GM12878 (cell line): ENCODE measurements around the gene CREB5. TPM values are rescaled to one million over a fixed set of nuclear protein-coding genes. Genes with fewer than 3 reads are reported as not detected.

ENCODE experiments used
- ATAC-seq: fragments of 200-7000 bp; cut with Tn5 transposase; 3 replicates; pipeline ENCODE4 v1.9.1; 2020; ENCODE audit warnings: mild to moderate bottlenecking, moderate library complexity
- BruUV-seq: library from RNA; stranded (reverse); fragments of 400-500 nt; replicated peaks from 2 replicates; lab custom pipeline; 2021; lab: Mats Ljungman, UMichigan
- CTCF ChIA-PET: fragments of 300-600 bp; sonication (Branson Sonifier 250); formaldehyde crosslinking; extraction: SDS; loops from one replicate; lab custom pipeline; 2021; ENCODE audit warnings: inconsistent platforms; lab: Yijun Ruan, JAX
- POLR2A ChIA-PET: fragments of 350-600 bp; formaldehyde crosslinking; extraction: SDS; loops from one replicate; lab custom pipeline; 2021; ENCODE audit warnings: inconsistent platforms; lab: Charles Lee
- RAD21 ChIA-PET: fragments of 300-600 bp; sonication (Branson Sonifier 250); formaldehyde crosslinking; loops from one replicate; lab custom pipeline; 2023; ENCODE audit warnings: antibody characterized with exemption; ENCODE audit not compliant: unreplicated experiment; lab: Charles Lee
- SMC1A ChIA-PET: fragments of 300-600 bp; sonication (Branson Sonifier 250); formaldehyde crosslinking; loops from one replicate; lab custom pipeline; 2023; ENCODE audit not compliant: unreplicated experiment, uncharacterized antibody; lab: Charles Lee
- DNase-seq: peaks from one replicate; pipeline ENCODE4 v3.0.0-alpha.2; 2011; ENCODE audit warnings: low read depth, low spot score
- FAIRE-seq: peaks from 3 replicates; lab custom pipeline; 2011; peaks lifted over from hg19 to GRCh38; lab: Jason Lieb, UNC
- H2AFZ ChIP-seq: 2 replicates; pipeline ENCODE4 v1.6.0; 2011; ENCODE audit warnings: low read depth, low read length, control low read depth; ENCODE audit not compliant: control insufficient read depth
- H3K27ac ChIP-seq: 2 replicates; pipeline ENCODE4 v1.5.1; 2011; ENCODE audit warnings: control low read depth; ENCODE audit not compliant: control insufficient read depth, insufficient read depth
- H3K27me3 ChIP-seq, 2 experiments: replicated peaks in 1 of 2; 2 replicates each; pipeline versions ENCODE4 v1.6.0 to v1.6.1; 2011; ENCODE audit warnings: low read length in 1 of 2; ENCODE audit not compliant: control insufficient read depth in 2 of 2, insufficient read depth in 2 of 2
- H3K36me3 ChIP-seq, 2 experiments: 2 replicates each; pipeline ENCODE4 v1.5.1; 2011; ENCODE audit warnings: low read length in 1 of 2; ENCODE audit not compliant: control insufficient read depth in 2 of 2, insufficient read depth in 2 of 2
- H3K4me1 ChIP-seq: 2 replicates; pipeline ENCODE4 v1.6.1; 2011; ENCODE audit warnings: mild to moderate bottlenecking, low read length, moderate library complexity, mixed read lengths; ENCODE audit not compliant: control insufficient read depth, insufficient read depth
- H3K4me2 ChIP-seq: 2 replicates; pipeline ENCODE4 v1.6.0; 2011; ENCODE audit warnings: control low read depth; ENCODE audit not compliant: control insufficient read depth, insufficient read depth
- H3K4me3 ChIP-seq: fragments of 200-600 bp; sonication (generic); 2 replicates; pipeline ENCODE4 v1.5.1; 2016
- H3K79me2 ChIP-seq: 2 replicates; pipeline ENCODE4 v1.6.0; 2011; ENCODE audit warnings: low read length; ENCODE audit not compliant: control insufficient read depth, insufficient read depth
- H3K9ac ChIP-seq: 2 replicates; pipeline ENCODE4 v1.8.0; 2011; ENCODE audit warnings: low read length, control low read depth, mixed read lengths; ENCODE audit not compliant: control insufficient read depth, insufficient read depth
- H3K9me3 ChIP-seq: replicated peaks from 3 replicates; pipeline ENCODE4 v1.5.1; 2011; ENCODE audit warnings: mild to moderate bottlenecking, low read length; ENCODE audit not compliant: control insufficient read depth, insufficient read depth
- H4K20me1 ChIP-seq: 2 replicates; pipeline ENCODE4 v1.6.0; 2011; ENCODE audit not compliant: control insufficient read depth, insufficient read depth
- FOXK2 ChIP-seq: fragments of 450-650 bp; IDR thresholded peaks from 2 replicates; pipeline ENCODE4 v1.6.1; 2017; ENCODE audit warnings: mild to moderate bottlenecking, moderate library complexity
- MYC ChIP-seq: IDR thresholded peaks from 2 replicates; pipeline ENCODE4 v1.6.1; 2011; ENCODE audit warnings: mild to moderate bottlenecking, low read length, moderate library complexity, inconsistent platforms; ENCODE audit not compliant: insufficient read depth, insufficient replicate concordance, insufficient read length, severe bottlenecking
- PML ChIP-seq: IDR thresholded peaks from 2 replicates; pipeline ENCODE4 v1.6.1; 2012; ENCODE audit warnings: low read length, inconsistent platforms
- POLR2AphosphoS2 ChIP-seq: IDR thresholded peaks from 2 replicates; pipeline ENCODE4 v1.6.1; 2011; ENCODE audit warnings: low read depth, mild to moderate bottlenecking, low read length, improper control_type of control experiment, moderate library complexity
- SMAD5 ChIP-seq: IDR thresholded peaks from 2 replicates; pipeline ENCODE4 v1.6.1; 2016; ENCODE audit warnings: antibody characterized with exemption, low read depth
- USF1 ChIP-seq: IDR thresholded peaks from 2 replicates; pipeline ENCODE4 v1.6.1; 2011; ENCODE audit warnings: borderline replicate concordance, low read depth, mild to moderate bottlenecking, moderate library complexity, mixed read lengths, low read length; ENCODE audit not compliant: insufficient read depth; ENCODE audit errors: extremely low read length
- ZBED1 ChIP-seq: IDR thresholded peaks from 2 replicates; pipeline ENCODE4 v1.6.1; 2016; ENCODE audit warnings: borderline replicate concordance
- WGBS: methylation state at CpG from one replicate; pipeline ENCODE4 v1.1.6; 2016; ENCODE audit warnings: low lambda C conversion rate; ENCODE audit not compliant: insufficient replicate concordance, insufficient coverage; ENCODE audit errors: missing lambda C conversion rate; 5-methylcytosine and 5-hydroxymethylcytosine counted together
- in situ Hi-C: fragments of 300-500 bp; cut with MboI; formaldehyde crosslinking; loops from 9 replicates; pipeline ENCODE4 v1.14.3; 2018; ENCODE audit warnings: mixed read lengths
- intact Hi-C: fragments of 100-400 bp; cut with micrococcal nuclease; formaldehyde crosslinking; loops from one replicate; pipeline ENCODE4 v1.14.2; 2022; ENCODE audit not compliant: unreplicated experiment
- polyA plus RNA-seq, 11 experiments: library from polyadenylated mRNA; depleted of rRNA in 4 of 11; unstranded in 6 of 11; stranded (reverse) in 5 of 11; fragments of >200 nt; fragmentation: Nextera tagmentation in 4 of 11; fragmentation: Illumina TruSeq in 1 of 11; extraction: Ambion mirVana in 4 of 11; extraction: Trizol in 1 of 11; gene quantifications; 1 replicate in 1 of 11; 2 replicates in 10 of 11; pipeline versions ENCODE4 v1.2.1 to v1.2.3, GENCODE V29; 2011 to 2016; ENCODE audit warnings: inconsistent platforms in 2 of 11, missing spikeins in 2 of 11, low read depth in 1 of 11
- total RNA-seq, 4 experiments: library from RNA; depleted of rRNA in 3 of 4; stranded (reverse); fragments of >200 nt in 3 of 4; fragmentation: Illumina TruSeq in 1 of 4; extraction: Trizol in 1 of 4; gene quantifications; 2 replicates each; pipeline versions ENCODE4 v1.2.1 to v1.2.3, GENCODE V29; 2013 to 2021

CREB5 gene
- total and polyA plus RNA-seq, 10 of the 15 experiments (the other 5 are each of a cell fraction or from before 2014, with no cell fraction given) = 12.9 to 74.1 (median 53.0) TPM

- Histone ChIP-seq H3K79me2 (peaks cover 5% of the 10 kb centered on the region), H3K4me2 (no peak overlapping the region), H3K36me3 (no peaks in the 10 kb centered on the region), H3K27ac (no peak overlapping the region), H3K9ac (no peak overlapping the region), H3K27me3 (no peaks in the 10 kb centered on the region; a peak in 1 of 4 replicates), H3K4me3 (no peak overlapping the region), H2AFZ (no peak overlapping the region), H3K4me1 (peaks cover 11% of the 10 kb centered on the region), H3K9me3 (no peaks in the 10 kb centered on the region), H4K20me1 (no peaks in the 10 kb centered on the region)
- ChIA-PET RAD21 (interaction anchor here (1.0 kb wide), 1 partner anchor 85 kb away, joined by 3 read pairs; no protein-coding TSS in a partner anchor), CTCF (interaction anchor here (1.0 to 2.2 kb wide), 3 partner anchors 17 to 353 kb away, joined by 3 to 6 read pairs (median 3); no protein-coding TSS in a partner anchor), SMC1A (interaction anchor here (1.2 to 12.6 kb wide), 4 partner anchors 8 to 86 kb away, joined by 3 to 101 read pairs (median 5); no protein-coding TSS in a partner anchor), POLR2A (no interaction called here)
- TF ChIP-seq PML (no peak), MYC (no peak), ZBED1 (no peak), POLR2AphosphoS2 (no peak), SMAD5 (no peak), USF1 (no peak), FOXK2 (no peak)
- ATAC-seq = no peak
- intact Hi-C loops = loop anchor here (2.0 kb wide), 1 partner anchor 19 kb away; no protein-coding TSS in a partner anchor
- DNase-seq = no peak
- FAIRE-seq = no peak
- in situ Hi-C loops = no loop called here
- BruUV-seq = no TSS peak
- WGBS = 0% methylated on average over 1 of the region's 1 CpG
These were observed 153.7 kb downstream of the CREB5 start for GRCh38 chr7:28565980-28566379.
